Measurements from ENCODE around the gene TMEM134. TPM values are rescaled to one million over a fixed set of nuclear protein-coding genes. Genes with fewer than 3 reads are reported as not detected.

Gene TMEM134
- polyA plus RNA-seq, 1 experiment = 14.7 TPM

- Histone ChIP-seq H3K27ac (ENCODE audit: low read depth, low read length) (no peak overlapping the region), H3K4me3 (ENCODE audit: low read depth, low read length) (no peak overlapping the region), H3K27me3 (ENCODE audit: control insufficient read depth, insufficient read depth, low read length) (no peaks in the 10 kb centered on the region), H3K9me3 (ENCODE audit: control insufficient read depth, insufficient read depth, low read length) (no peaks in the 10 kb centered on the region; the same call in 1 of the 2 replicates)
- POLR2A ChIA-PET = no interaction called here
- CTCF ChIA-PET = no interaction called here
- no peak for DNase-seq (ENCODE audit: low read depth, low spot score)
- no peak for TF ChIP-seq CTCF (IDR thresholded peaks at IDR 0.05; ENCODE audit: low read depth, low read length)
Measured at GRCh38 chr11:67495234-67496005, 26.4 kb upstream of the TMEM134 start.

DNA sequence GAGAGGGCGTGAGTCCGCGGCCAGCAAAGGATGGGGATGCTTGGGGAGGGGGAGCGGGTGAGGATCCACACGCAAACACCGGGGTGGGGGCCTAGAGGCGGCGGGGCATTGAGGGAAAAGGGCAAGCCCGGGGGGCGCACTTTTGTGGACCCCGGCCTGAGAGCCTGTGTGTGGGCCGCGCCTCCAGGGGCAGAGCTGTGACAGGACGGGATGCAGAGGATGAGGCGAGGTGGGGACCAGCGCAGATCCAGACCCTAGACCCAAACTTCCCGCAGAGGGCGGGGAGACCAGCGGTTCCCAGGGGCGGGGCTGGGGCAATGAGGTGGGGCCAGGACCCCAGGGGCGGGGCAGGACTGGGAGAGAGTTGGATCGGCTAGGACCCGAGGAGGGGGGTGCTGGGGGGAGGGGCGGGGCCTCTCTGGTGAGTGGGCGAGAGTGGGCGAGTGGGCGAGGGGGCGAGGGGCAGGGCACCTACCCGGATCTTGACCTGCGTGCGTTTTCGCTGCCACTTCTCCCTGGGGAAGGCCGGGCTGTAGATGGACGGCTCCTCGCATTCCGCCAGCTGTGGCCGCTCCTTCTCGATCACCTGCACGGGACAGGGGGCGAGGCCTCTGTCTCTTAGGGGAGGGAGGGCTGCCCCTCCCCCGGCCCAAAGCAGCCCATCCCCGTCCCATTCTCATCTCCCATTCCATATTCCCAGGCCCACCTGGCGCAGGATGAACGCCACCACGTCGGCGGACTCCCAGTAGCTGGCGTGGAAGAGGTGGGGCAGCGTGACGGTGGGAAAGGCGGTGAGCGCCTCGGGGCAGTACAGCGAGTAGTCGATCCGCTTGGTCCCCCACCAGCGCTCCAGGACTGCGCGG lies 25.6 kb upstream of the TMEM134 start:
- Histone ChIP-seq H3K27me3 (ENCODE audit: control insufficient read depth, insufficient read depth, low read length) (no peaks in the 10 kb centered on the region), H3K9me3 (ENCODE audit: control insufficient read depth, insufficient read depth, low read length) (no peaks in the 10 kb centered on the region; the same call in 1 of the 2 replicates), H3K27ac (ENCODE audit: low read depth, low read length) (no peak overlapping the region), H3K4me3 (ENCODE audit: low read depth, low read length) (no peak overlapping the region)
- DNase-seq (ENCODE audit: low read depth, low spot score) = no peak
- CTCF ChIA-PET = no interaction called here
- POLR2A ChIA-PET = no interaction called here
- no peak for TF ChIP-seq CTCF (IDR thresholded peaks at IDR 0.05; ENCODE audit: low read depth, low read length)

- H3K27ac ChIP-seq (ENCODE audit: low read depth, low read length) = no peak overlapping the region
- H3K4me3 ChIP-seq (ENCODE audit: low read depth, low read length) = no peak overlapping the region
- POLR2A ChIA-PET = no interaction called here
- DNase-seq (ENCODE audit: low read depth, low spot score) = no peak
- no peak for TF ChIP-seq CTCF (IDR thresholded peaks at IDR 0.05; ENCODE audit: low read depth, low read length)
- no peaks in the 10 kb centered on the region for H3K27me3 ChIP-seq (ENCODE audit: control insufficient read depth, insufficient read depth, low read length)
- H3K9me3 ChIP-seq (ENCODE audit: control insufficient read depth, insufficient read depth, low read length) = no peaks in the 10 kb centered on the region; the same call in 1 of the 2 replicates
- CTCF ChIA-PET = no interaction called here
Measured at GRCh38 chr11:67493548-67494370, 24.7 kb upstream of the TMEM134 start.

DNA sequence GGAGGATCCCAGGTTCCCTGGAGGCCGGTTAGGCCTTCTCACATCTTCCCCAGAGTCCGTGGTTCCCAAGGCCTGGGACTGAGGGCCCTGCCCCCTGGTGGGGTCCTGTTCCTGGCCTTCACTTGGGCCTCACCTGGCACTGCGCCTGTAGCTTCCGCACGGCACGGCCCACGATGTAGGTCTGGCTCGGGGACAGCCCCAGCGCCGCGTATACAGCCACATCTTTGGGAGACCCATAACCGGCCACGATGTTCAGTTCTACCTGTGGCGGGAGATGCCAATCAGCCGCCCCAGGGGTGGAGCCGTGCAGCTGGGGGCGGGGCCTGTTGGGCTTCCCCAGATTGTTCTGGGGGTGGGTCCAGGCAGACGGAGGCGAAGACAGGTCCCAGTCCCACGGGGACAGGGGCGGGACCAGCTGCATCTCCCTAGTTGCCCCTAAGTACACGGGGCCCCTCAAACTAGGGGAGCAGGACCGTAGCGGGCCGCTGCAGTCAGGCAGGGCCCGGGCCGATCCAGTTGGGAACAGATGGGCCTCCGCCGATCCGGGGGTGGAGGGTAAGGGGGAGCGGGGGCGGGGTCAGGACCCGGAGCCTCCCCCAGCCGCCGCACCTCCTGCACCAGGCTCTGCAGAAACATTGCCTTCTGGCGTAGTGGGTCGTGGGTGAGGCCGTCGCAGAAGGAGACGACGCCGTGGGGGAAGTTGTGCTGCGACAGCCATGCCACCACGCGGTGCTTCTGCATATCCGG lies 23.9 kb upstream of the TMEM134 start:
- Histone ChIP-seq H3K27ac (ENCODE audit: low read depth, low read length) (no peak overlapping the region), H3K27me3 (ENCODE audit: control insufficient read depth, insufficient read depth, low read length) (no peaks in the 10 kb centered on the region), H3K4me3 (ENCODE audit: low read depth, low read length) (no peak overlapping the region), H3K9me3 (ENCODE audit: control insufficient read depth, insufficient read depth, low read length) (no peaks in the 10 kb centered on the region; the same call in 1 of the 2 replicates)
- no peak for TF ChIP-seq CTCF (IDR thresholded peaks at IDR 0.05; ENCODE audit: low read depth, low read length)
- DNase-seq (ENCODE audit: low read depth, low spot score) = no peak
- ChIA-PET POLR2A (interaction anchor here (1.0 kb wide), 1 partner anchor 10 kb away, joined by 5 read pairs; the partner anchor contains the start of gene AIP), CTCF (no interaction called here)
